ENCODE data around the gene MYO5A.

Gene MYO5A

GRCh38 chr15:52281085-52282035 is 247.3 kb downstream of the MYO5A start:
- DNase-seq = no peak

- no peak for DNase-seq
Measured at GRCh38 chr15:52280326-52281084, 248.2 kb downstream of the MYO5A start.

GRCh38 chr15:52278636-52279367 is 249.9 kb downstream of the MYO5A start:
- DNase-seq = no peak

- DNase-seq = no peak
Measured at GRCh38 chr15:52278135-52278534, 250.5 kb downstream of the MYO5A start.

- DNase-seq = no peak
Measured at GRCh38 chr15:52277575-52277974, 251.1 kb downstream of the MYO5A start.

- no peak for DNase-seq
Measured at GRCh38 chr15:52276256-52276770, 252.4 kb downstream of the MYO5A start.

GRCh38 chr15:52263563-52264282 is 265.0 kb downstream of the MYO5A start:
- DNase-seq = no peak

GRCh38 chr15:52262364-52262763 is 266.3 kb downstream of the MYO5A start:
- no peak for DNase-seq

- DNase-seq = no peak
Measured at GRCh38 chr15:52261498-52262242, 267.0 kb downstream of the MYO5A start.

GRCh38 chr15:52261026-52261425 is 267.7 kb downstream of the MYO5A start:
- DNase-seq = no peak

GRCh38 chr15:52259503-52259902 is 269.2 kb downstream of the MYO5A start:
- no peak for DNase-seq

GRCh38 chr15:52258461-52258860 is 270.2 kb downstream of the MYO5A start:
- no peak for DNase-seq

GRCh38 chr15:52257734-52258062 is 271.0 kb downstream of the MYO5A start:
- peak; percentile 0 for DNase-seq

Data from DMS153 (cell line).